Subcutaneous abdominal adipose tissue (tissue), 5 donors: Measurements from ENCODE around the gene KIF16B.
"Not testable (repeated sequence)": the region's sequence is repeated elsewhere in the genome, so short reads cannot be mapped to it uniquely, and the experiment has no call there.

Experiments
- H3K27ac ChIP-seq: one replicate; pipeline ENCODE4 v1.7.0; 2013; ENCODE audit warnings: low read depth, mild to moderate bottlenecking, inconsistent platforms, low read length, moderate library complexity
- H3K27me3 ChIP-seq, 5 donors: one replicate each; pipeline ENCODE4 v1.7.0; 2013; ENCODE audit warnings: low read length in 5 of 5, inconsistent platforms in 1 of 5; ENCODE audit not compliant: control insufficient read depth in 5 of 5, insufficient read depth in 4 of 5
- H3K36me3 ChIP-seq, 5 donors: one replicate each; pipeline ENCODE4 v1.7.0; 2013; ENCODE audit warnings: low read length in 5 of 5; ENCODE audit not compliant: control insufficient read depth in 5 of 5, insufficient read depth in 5 of 5
- H3K4me1 ChIP-seq, 5 donors: one replicate each; pipeline ENCODE4 v1.7.0; 2013; ENCODE audit warnings: low read length in 5 of 5, mild to moderate bottlenecking in 3 of 5, moderate library complexity in 1 of 5; ENCODE audit not compliant: control insufficient read depth in 5 of 5, insufficient read depth in 5 of 5
- H3K4me3 ChIP-seq, 5 donors: one replicate each; pipeline ENCODE4 v1.7.0; 2013; ENCODE audit warnings: low read length in 5 of 5, low read depth in 1 of 5
- H3K9ac ChIP-seq, 5 donors: one replicate each; pipeline ENCODE4 v1.7.0; 2013; ENCODE audit warnings: low read length in 5 of 5, mild to moderate bottlenecking in 4 of 5, moderate library complexity in 3 of 5
- H3K9me3 ChIP-seq, 5 donors: one replicate each; pipeline ENCODE4 v1.7.0; 2013; ENCODE audit warnings: low read length in 5 of 5; ENCODE audit not compliant: control insufficient read depth in 5 of 5
- donor health status: healthy.
- donor health status: healthy.
- donor health status: healthy.
- donor health status: healthy.
- donor health status: healthy.

Gene KIF16B

GRCh38 chr20:16445482-16445881 is 127.8 kb downstream of the KIF16B start:
- Histone ChIP-seq H3K27ac (no peak overlapping the region), H3K36me3 (peaks cover 0 to 3% (median 0%) of the 10 kb centered on the region in 5 donors), H3K4me3 (no peak overlapping the region), H3K9ac (no peak overlapping the region), H3K9me3 (no peaks in the 10 kb centered on the region), H3K4me1 (peaks cover 4 to 25% (median 20%) of the 10 kb centered on the region in 5 donors), H3K27me3 (no peaks in the 10 kb centered on the region)

DNA sequence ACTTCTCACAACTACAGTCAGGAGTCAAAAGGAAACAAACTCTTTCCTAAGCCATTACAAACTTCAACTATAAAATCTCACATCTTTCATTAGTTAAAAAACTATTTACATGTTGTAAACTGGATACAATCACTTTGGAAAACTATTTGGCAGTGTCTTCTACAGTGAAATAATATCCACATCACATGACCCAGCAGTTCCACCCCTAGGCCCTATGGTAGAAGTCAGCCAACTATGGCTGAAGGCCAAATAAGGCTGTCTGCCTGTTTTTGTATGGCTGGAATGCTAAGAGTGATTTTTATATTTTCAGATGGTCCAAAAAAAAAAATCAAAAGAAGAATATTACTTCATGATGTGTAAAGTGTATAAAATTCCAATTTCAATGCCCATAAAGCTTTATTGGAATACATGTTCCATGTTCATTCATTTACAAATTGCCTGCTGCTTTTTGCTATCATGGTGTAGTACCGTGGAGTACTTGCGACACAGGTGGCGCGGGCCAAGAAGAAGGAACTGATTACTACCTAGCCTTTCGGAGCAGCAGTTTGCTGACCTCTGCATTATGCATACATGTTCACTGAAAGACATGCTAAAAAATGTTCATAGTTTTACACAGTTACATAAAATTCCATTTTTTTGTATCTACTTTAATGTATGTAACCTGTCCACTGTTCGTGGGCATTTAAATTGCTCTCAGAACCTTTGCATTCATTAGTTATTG is 129.0 kb downstream of the KIF16B start:
- H3K9ac ChIP-seq, result no peak overlapping the region
- no peaks in the 10 kb centered on the region for H3K36me3 ChIP-seq
- no peaks in the 10 kb centered on the region for H3K27me3 ChIP-seq
- no peak overlapping the region for H3K27ac ChIP-seq
- H3K9me3 ChIP-seq, result no peaks in the 10 kb centered on the region
- H3K4me3 ChIP-seq, result peak overlapping the region in 1 of 5 donors; percentile 4
- H3K4me1 ChIP-seq, result peaks cover 4 to 25% (median 20%) of the 10 kb centered on the region in 5 donors

DNA sequence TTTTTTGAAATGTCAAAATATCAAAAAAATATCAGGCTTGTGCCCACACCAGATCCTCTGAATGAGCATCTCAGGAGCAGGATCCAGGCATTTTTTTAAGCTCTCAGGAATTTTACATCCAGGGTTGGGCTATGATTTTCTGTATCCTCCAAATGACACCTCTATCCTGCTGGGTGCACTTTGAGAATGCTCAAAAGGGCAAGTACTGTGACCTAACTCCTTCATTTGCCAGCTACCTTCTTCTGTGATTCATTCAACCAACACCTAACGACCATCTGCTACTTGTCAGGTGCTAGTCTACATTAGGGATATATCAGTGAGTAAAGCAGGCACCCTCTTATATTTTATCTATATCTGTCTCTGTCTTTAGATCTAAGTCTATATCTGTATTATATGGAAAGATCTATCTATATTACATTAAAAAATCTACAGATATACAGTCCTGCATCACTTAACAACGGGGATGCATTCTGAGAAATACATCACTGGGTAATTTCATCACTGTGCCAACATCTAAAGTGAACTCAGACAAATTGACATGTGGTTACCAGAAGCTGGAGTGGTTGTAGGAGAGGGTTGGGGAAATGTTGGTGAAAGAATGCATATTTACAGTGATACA is 131.6 kb downstream of the KIF16B start:
- Histone ChIP-seq H3K27ac (no peak overlapping the region), H3K9me3 (no peaks in the 10 kb centered on the region), H3K9ac (no peak overlapping the region), H3K27me3 (no peaks in the 10 kb centered on the region), H3K4me1 (peaks cover 4 to 25% (median 20%) of the 10 kb centered on the region in 5 donors), H3K36me3 (no peaks in the 10 kb centered on the region), H3K4me3 (no peak overlapping the region)

GRCh38 chr20:16440686-16441085 is 132.6 kb downstream of the KIF16B start:
- Histone ChIP-seq H3K27me3 (no peaks in the 10 kb centered on the region), H3K36me3 (no peaks in the 10 kb centered on the region), H3K4me3 (no peak overlapping the region), H3K27ac (no peak overlapping the region), H3K9me3 (no peaks in the 10 kb centered on the region), H3K9ac (no peak overlapping the region), H3K4me1 (peaks cover 4 to 22% (median 19%) of the 10 kb centered on the region in 5 donors)

DNA sequence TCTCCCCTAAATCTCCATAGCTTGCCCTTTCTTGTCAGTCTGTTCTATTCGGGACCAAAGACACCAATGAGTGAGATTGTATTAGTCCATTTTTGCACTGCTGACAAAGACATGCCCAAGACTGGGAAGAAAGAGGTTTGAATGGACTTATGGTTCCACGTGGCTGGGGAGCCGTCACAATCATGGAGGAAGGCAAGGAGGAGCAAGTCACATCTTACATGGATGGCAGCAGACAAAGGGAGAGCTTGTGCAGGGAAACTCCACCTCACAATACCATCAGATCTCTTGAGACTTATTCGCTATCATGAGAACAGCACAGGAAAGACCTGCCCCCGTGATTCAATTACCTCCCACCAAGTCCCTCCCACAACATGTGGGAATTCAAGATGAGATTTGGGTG is 133.7 kb downstream of the KIF16B start:
- not testable (repeated sequence) for H3K27ac ChIP-seq, H3K9me3 ChIP-seq, H3K4me3 ChIP-seq, H3K27me3 ChIP-seq, H3K36me3 ChIP-seq, H3K9ac ChIP-seq
- H3K4me1 ChIP-seq, result peaks cover 4 to 12% (median 9%) of the 10 kb centered on the region in 5 donors

- peaks cover 0 to 6% (median 0%) of the 10 kb centered on the region in 5 donors for H3K4me1 ChIP-seq
- H3K9me3 ChIP-seq, result no peaks in the 10 kb centered on the region
- no peaks in the 10 kb centered on the region for H3K27me3 ChIP-seq
- H3K4me3 ChIP-seq, result no peak overlapping the region
- no peak overlapping the region for H3K27ac ChIP-seq
- no peaks in the 10 kb centered on the region for H3K36me3 ChIP-seq
- no peak overlapping the region for H3K9ac ChIP-seq
These were observed 135.1 kb downstream of the KIF16B start for GRCh38 chr20:16438100-16438499.

DNA sequence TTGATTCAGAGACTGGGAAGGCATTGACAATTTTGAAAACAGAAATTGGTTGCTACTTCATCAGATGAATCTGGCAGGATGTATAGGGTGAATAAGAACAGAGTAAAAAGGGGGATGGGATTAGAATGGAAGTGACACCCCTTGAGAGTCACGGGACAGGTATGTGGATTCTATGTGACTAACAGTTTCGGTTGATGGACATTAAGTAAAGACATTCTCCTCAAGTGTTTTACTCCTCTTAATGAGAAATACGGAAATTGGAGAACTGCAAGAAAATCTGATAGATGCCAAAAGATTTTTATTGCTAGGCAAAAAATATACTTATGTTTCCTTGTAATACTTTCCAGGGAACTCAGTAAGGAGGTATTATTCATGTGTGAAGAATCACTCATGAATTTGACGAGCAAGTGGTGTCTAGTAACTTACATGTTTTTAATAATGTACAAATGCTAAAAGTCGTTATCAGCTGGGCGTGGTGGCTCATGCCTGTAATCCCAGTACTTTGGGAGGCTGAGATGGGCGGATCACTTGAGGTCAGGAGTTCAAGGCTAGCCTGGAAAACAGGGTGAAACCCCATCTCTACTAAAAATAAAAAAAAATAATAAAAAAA is 135.8 kb downstream of the KIF16B start:
- H3K4me3 ChIP-seq, result no peak overlapping the region
- H3K9me3 ChIP-seq, result no peaks in the 10 kb centered on the region
- peaks cover 0 to 10% (median 0%) of the 10 kb centered on the region in 5 donors for H3K4me1 ChIP-seq
- no peak overlapping the region for H3K27ac ChIP-seq
- H3K36me3 ChIP-seq, result no peaks in the 10 kb centered on the region
- H3K27me3 ChIP-seq, result no peaks in the 10 kb centered on the region
- no peak overlapping the region for H3K9ac ChIP-seq

GRCh38 chr20:16434062-16434664 is 139.1 kb downstream of the KIF16B start:
- H3K9ac ChIP-seq, result no peak overlapping the region
- H3K9me3 ChIP-seq, result no peaks in the 10 kb centered on the region

GRCh38 chr20:16433293-16433580 is 140.0 kb downstream of the KIF16B start:
- no peaks in the 10 kb centered on the region for H3K9me3 ChIP-seq
- peaks cover 0 to 10% (median 0%) of the 10 kb centered on the region in 5 donors for H3K4me1 ChIP-seq
- H3K27me3 ChIP-seq, result no peaks in the 10 kb centered on the region
- peak overlapping the region in 1 of 5 donors; percentile 53 for H3K9ac ChIP-seq
- no peak overlapping the region for H3K27ac ChIP-seq
- H3K4me3 ChIP-seq, result no peak overlapping the region
- peaks cover 4 to 13% (median 10%) of the 10 kb centered on the region in 5 donors for H3K36me3 ChIP-seq

More at GRCh38 chr20:16434062-16434664, 139.1 kb downstream of the KIF16B start:
- Histone ChIP-seq H3K4me3 (no peak overlapping the region), H3K27ac (no peak overlapping the region), H3K27me3 (no peaks in the 10 kb centered on the region), H3K4me1 (peaks cover 0 to 10% (median 0%) of the 10 kb centered on the region in 5 donors), H3K36me3 (peaks cover 0 to 6% (median 2%) of the 10 kb centered on the region in 5 donors)
